Spleen (tissue), 11 donors: Measurements from ENCODE around the gene FAM234A. TPM values are rescaled to one million over a fixed set of nuclear protein-coding genes. Genes with fewer than 3 reads are reported as not detected.
A peak's percentile ranks its signal among the peaks of the same experiment; 100 is the strongest.

Source experiments
- DNase-seq: peaks from one replicate; pipeline ENCODE4 v3.0.0-alpha.2; 2020
- H3K27ac ChIP-seq, 8 donors: fragments of 200-600 bp; sonication (generic) in 7 of 8; 1 replicate in 4 of 8; 2 replicates in 4 of 8; pipeline versions ENCODE4 v1.5.0 to v1.8.0; 2016 to 2021; ENCODE audit warnings: inconsistent platforms in 4 of 8, mild to moderate bottlenecking in 4 of 8, moderate library complexity in 1 of 8
- H3K27me3 ChIP-seq, 7 donors: fragments of 200-600 bp; sonication (generic) in 6 of 7; replicated peaks in 1 of 7; 1 replicate in 4 of 7; 2 replicates in 3 of 7; pipeline versions ENCODE4 v1.5.0 to v1.8.0; 2016 to 2021; ENCODE audit warnings: inconsistent platforms in 3 of 7, mild to moderate bottlenecking in 1 of 7
- H3K36me3 ChIP-seq, 6 donors: fragments of 200-600 bp; sonication (generic) in 5 of 6; 1 replicate in 4 of 6; 2 replicates in 2 of 6; pipeline versions ENCODE4 v1.5.0 to v1.8.0; 2016 to 2021; ENCODE audit warnings: inconsistent platforms in 2 of 6
- H3K4me1 ChIP-seq, 6 donors: fragments of 200-600 bp; sonication (generic) in 5 of 6; 1 replicate in 3 of 6; 2 replicates in 3 of 6; pipeline versions ENCODE4 v1.5.0 to v1.8.0; 2016 to 2021; ENCODE audit warnings: inconsistent platforms in 3 of 6
- H3K4me3 ChIP-seq, 8 donors: fragments of 200-600 bp; sonication (generic) in 7 of 8; 1 replicate in 4 of 8; 2 replicates in 4 of 8; pipeline versions ENCODE4 v1.5.0 to v1.8.0; 2016 to 2021; ENCODE audit warnings: inconsistent platforms in 4 of 8, mild to moderate bottlenecking in 4 of 8, moderate library complexity in 2 of 8
- H3K9me3 ChIP-seq, 8 donors: fragments of 200-600 bp; sonication (generic) in 7 of 8; 1 replicate in 4 of 8; 2 replicates in 4 of 8; pipeline versions ENCODE4 v1.5.0 to v1.8.0; 2016 to 2021; ENCODE audit warnings: inconsistent platforms in 4 of 8
- POLR2A ChIP-seq, 3 donors: fragments of 450-650 bp; IDR thresholded peaks; one replicate each; pipeline ENCODE4 v1.5.1; 2017; ENCODE audit warnings: antibody characterized with exemption in 3 of 3, mild to moderate bottlenecking in 1 of 3
- POLR2AphosphoS5 ChIP-seq, 3 donors: sonication (generic); formaldehyde crosslinking; IDR thresholded peaks; one replicate each; pipeline ENCODE4 v1.5.1; 2017; ENCODE audit warnings: antibody characterized with exemption in 3 of 3
- WGBS, 5 donors: extraction: QIAGEN DNeasy Blood & Tissue Kit in 3 of 5; methylation state at CpG; one replicate each; pipeline versions ENCODE4 v1.1.5 to v1.1.7; 2013 to 2018; 5-methylcytosine and 5-hydroxymethylcytosine counted together
- intact Hi-C: fragments of 100-400 bp; cut with DNase I; formaldehyde crosslinking; loops from one replicate; pipeline ENCODE4 v1.15.0; 2023; ENCODE audit warnings: low total_unique reads
- polyA plus RNA-seq, 3 donors: library from polyadenylated mRNA; stranded (reverse); fragments of 200-250 nt; gene quantifications; one replicate each; pipeline ENCODE4 v1.2.1, GENCODE V29; 2013
- total RNA-seq, 7 donors: library from RNA; depleted of rRNA in 3 of 7; stranded (reverse); fragments of >200 nt in 3 of 7; fragmentation: NEBNext Ultra II Directional in 4 of 7; extraction: Animal tissue kit (Norgen Biotek cat#: 25700) in 4 of 7; gene quantifications; one replicate each; pipeline versions ENCODE4 v1.1.0 to v1.2.1, GENCODE V29; 2016 to 2021
- TF ChIP-seq, protein P1 (sequence below), 11 experiments: fragments of 200-600 bp in 7 of 11; fragments of 450-650 bp in 4 of 11; sonication (generic) in 4 of 11; IDR thresholded peaks in 8 of 11; conservative IDR thresholded peaks in 3 of 11; 1 replicate in 7 of 11; 2 replicates in 4 of 11; pipeline versions ENCODE4 v1.4.0 to v1.8.0; 2016 to 2021; ENCODE audit warnings: antibody characterized with exemption in 11 of 11, inconsistent platforms in 4 of 11, mild to moderate bottlenecking in 1 of 11
- donor health status: healthy with polysubstance abuse.
- donor health status: DM: no; HTN: no; CAD: no; lungs with moderate emphysema.
- donor health status: DM: no; HTN: no; CAD: no.
- donor health status: Bipolar disorder and iron deficiency.
- donor health status: healthy.
- donor health status: DM: no; HTN: no; CAD: no.
- donor health status: DM: yes; HTN: yes; CAD: no.

The FAM234A gene
- total and polyA plus RNA-seq, 10 donors = 13.0 to 63.1 (median 39.7) TPM

DNA sequence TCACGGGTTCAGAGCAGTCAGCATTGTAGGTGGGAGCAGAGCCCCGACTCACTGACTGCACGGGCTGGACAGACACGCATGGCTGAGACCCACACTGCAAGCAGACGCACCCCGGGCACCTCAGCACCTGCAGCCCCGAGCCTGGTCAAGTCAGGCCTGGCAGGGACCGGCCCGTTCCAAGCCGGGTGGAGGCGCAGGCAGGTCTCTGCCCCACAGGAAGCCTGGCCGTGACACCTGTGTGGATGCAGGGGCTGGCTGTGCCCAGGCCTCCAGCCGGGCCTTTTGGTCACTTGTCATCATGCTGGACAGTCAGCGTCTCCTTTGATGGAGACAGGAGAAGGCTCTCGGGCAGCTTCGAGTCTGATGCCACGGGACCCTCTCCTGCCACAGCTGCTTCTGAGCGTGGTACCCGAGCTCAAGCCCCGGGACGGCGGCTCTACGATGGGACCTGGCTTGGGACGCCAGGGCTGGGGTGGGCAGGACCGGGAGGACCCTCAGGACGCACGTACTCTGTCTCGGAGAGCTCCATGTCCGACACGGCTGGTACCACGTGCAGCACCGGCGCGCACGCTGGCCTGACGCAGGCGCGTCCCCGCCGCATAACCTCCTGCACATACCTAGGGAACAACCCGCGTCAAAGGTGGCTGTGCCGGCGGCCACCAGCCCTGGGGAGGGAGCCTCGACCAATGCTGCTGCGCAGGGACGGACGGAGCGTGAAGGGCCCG is 56.2 kb downstream of the FAM234A start:
- Histone ChIP-seq H3K27me3 (no peaks in the 10 kb centered on the region), H3K4me1 (no peaks in the 10 kb centered on the region), H3K27ac (no peak overlapping the region), H3K9me3 (no peaks in the 10 kb centered on the region), H3K4me3 (no peak overlapping the region), H3K36me3 (peaks cover 0 to 97% (median 74%) of the 10 kb centered on the region in 6 donors)
- intact Hi-C loops = no loop called here
- WGBS, 5 donors = 84 to 97% (median 96%) methylated on average over 20 to 50 of the region's 50 CpGs
- DNase-seq = no peak
- TF ChIP-seq POLR2AphosphoS5 (IDR thresholded peaks at IDR 0.05) = no peak

DNA sequence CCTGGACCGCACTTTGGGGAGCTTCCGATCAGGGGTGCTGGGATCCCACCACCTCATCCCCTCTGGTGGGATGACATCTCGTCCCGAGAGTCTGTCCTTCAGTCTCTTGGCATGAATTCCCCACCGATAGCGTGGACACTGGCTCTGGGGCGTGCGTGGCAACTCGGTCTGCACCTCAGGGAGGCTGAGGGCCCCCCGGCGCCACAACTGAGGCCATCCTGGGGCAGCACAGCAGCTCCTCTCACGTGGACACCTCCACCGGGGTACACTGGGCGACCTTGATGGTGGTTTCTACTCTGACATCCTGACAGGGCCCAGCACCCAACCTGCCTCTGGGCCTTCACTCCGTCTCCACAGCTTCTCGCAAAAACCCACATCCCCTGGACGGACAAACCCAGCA is 56.9 kb downstream of the FAM234A start:
- no peaks in the 10 kb centered on the region for H3K9me3 ChIP-seq
- peaks cover 0 to 100% (median 79%) of the 10 kb centered on the region in 6 donors for H3K36me3 ChIP-seq
- H3K27me3 ChIP-seq = no peaks in the 10 kb centered on the region
- intact Hi-C loops = no loop called here
- no peaks in the 10 kb centered on the region for H3K4me1 ChIP-seq
- no peak for DNase-seq
- TF ChIP-seq, protein P1, sequence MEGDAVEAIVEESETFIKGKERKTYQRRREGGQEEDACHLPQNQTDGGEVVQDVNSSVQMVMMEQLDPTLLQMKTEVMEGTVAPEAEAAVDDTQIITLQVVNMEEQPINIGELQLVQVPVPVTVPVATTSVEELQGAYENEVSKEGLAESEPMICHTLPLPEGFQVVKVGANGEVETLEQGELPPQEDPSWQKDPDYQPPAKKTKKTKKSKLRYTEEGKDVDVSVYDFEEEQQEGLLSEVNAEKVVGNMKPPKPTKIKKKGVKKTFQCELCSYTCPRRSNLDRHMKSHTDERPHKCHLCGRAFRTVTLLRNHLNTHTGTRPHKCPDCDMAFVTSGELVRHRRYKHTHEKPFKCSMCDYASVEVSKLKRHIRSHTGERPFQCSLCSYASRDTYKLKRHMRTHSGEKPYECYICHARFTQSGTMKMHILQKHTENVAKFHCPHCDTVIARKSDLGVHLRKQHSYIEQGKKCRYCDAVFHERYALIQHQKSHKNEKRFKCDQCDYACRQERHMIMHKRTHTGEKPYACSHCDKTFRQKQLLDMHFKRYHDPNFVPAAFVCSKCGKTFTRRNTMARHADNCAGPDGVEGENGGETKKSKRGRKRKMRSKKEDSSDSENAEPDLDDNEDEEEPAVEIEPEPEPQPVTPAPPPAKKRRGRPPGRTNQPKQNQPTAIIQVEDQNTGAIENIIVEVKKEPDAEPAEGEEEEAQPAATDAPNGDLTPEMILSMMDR (IDR thresholded peaks at IDR 0.05 in 8 of 11, conservative IDR thresholded peaks at IDR 0.05 in 3 of 11) = no peak
- TF ChIP-seq POLR2AphosphoS5 (IDR thresholded peaks at IDR 0.05) (no peak), POLR2A (IDR thresholded peaks at IDR 0.05) (no peak)
- 74 to 97% (median 88%) methylated on average over 6 to 17 of the region's 17 CpGs for WGBS, 5 donors
- no peak overlapping the region for H3K27ac ChIP-seq
- no peak overlapping the region for H3K4me3 ChIP-seq

DNA sequence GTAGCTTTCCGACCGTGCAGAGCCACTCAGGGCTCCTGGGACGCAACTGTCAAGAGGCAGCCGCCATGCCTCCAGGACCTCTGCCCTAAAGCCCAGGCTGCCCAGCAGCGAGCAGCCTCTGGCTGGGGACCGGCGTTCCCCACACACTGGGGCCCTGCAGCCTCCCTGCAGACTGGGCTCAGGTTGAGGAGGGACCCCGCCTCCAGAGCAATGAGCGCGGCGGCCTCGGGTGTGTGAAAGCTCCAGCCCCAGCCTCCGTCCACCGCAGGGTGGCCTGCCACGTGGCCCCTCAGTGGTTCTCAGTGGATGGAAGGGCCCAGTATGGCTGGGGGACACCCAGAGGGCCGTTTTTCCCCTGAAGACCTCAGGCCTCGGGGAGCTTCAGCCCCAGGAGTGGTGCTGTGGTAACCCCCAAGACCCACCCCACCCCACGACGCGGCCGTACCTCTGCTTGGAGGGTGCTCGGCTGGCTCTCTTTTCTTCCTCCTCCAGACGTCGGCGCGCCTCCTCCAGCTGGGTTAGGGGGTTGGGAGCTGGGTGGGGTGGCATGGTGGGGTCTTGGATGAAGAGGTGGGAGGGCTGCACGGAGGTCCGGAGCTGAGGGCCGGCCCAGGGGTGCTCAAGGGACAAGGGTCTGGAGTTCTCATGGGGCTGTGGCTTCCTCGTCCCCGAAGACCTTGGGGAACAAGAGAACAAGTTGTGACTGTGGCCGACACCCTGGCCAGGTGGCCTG is 58.6 kb downstream of the FAM234A start:
- H3K4me1 ChIP-seq = no peaks in the 10 kb centered on the region
- H3K4me3 ChIP-seq = no peak overlapping the region
- H3K9me3 ChIP-seq = no peaks in the 10 kb centered on the region
- no peak overlapping the region for H3K27ac ChIP-seq
- peaks cover 0 to 100% (median 79%) of the 10 kb centered on the region in 6 donors for H3K36me3 ChIP-seq
- intact Hi-C loops = no loop called here
- no peaks in the 10 kb centered on the region for H3K27me3 ChIP-seq
- DNase-seq = no peak
- 93 to 97% (median 95%) methylated on average over 16 to 32 of the region's 32 CpGs for WGBS, 5 donors
- no peak for TF ChIP-seq POLR2AphosphoS5 (IDR thresholded peaks at IDR 0.05)
- TF ChIP-seq, protein P1 (IDR thresholded peaks at IDR 0.05 in 8 of 11, conservative IDR thresholded peaks at IDR 0.05 in 3 of 11) = no peak
- TF ChIP-seq POLR2A (IDR thresholded peaks at IDR 0.05) = no peak

DNA sequence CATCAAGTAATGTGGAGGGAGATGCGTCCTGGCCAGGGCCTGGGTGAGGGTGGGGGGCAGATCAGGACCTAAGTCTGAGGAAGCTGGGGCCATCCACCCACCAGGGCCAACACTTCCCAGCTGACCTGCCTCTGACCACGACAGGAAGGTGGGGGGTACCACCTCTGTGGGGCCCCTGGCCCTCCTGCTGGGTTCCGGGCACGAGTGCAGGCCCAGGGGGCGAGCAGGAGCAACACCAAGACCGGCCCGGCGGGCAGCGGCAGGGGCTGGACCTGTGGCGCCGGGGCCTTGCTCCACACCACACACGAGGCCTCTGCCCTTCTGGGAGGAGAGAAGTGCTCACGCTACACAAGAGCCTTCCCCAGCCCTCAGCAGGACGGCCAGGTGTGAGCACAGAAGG is 61.7 kb downstream of the FAM234A start:
- Histone ChIP-seq H3K4me3 (no peak overlapping the region), H3K27me3 (no peaks in the 10 kb centered on the region), H3K27ac (no peak overlapping the region), H3K36me3 (peaks cover 0 to 100% (median 60%) of the 10 kb centered on the region in 6 donors), H3K9me3 (no peaks in the 10 kb centered on the region), H3K4me1 (no peaks in the 10 kb centered on the region)
- intact Hi-C loops = no loop called here
- 87 to 96% (median 93%) methylated on average over 12 to 14 of the region's 14 CpGs for whole genome bisulfite sequencing, 5 donors
- DNase-seq = peak; percentile 62
- TF ChIP-seq POLR2AphosphoS5 (IDR thresholded peaks at IDR 0.05) = no peak
- TF ChIP-seq POLR2A (IDR thresholded peaks at IDR 0.05) = no peak
- TF ChIP-seq, protein P1 (IDR thresholded peaks at IDR 0.05 in 8 of 11, conservative IDR thresholded peaks at IDR 0.05 in 3 of 11) = no peak
